ENCODE results near the gene KNSTRN.

Gene KNSTRN

DNA sequence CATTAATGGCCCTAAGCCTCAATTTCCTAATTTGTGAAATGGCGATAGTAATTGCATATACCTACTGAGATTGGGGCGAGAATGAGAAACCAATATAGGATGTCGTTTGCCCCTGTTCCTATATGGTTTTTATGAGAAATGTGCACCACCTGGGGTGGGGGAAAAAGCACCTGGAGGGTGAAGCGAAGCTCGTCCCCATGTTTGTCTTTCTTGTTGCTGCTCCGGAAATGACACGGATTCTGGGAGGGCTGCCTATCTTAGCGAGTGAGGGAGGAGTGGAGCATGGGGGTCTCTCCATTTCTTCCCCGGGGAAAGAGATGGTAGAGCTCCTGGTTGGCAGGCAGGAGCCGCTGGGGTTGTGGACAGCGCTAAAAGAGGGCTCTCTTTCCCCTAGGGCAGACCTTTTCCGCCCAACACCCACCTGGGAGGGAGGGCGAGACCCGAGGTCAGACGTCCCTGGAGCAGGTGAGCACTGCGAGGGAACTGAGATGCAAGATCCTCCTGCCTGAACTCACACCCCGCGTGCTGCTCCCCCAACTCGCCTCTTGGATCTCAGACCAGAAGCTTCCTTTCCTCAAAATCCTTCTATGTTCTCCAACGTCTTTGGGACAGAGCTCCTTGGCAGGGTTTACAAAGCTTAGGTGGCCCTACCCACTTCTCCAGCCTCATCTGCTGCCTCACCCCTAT, 52.6 kb downstream of the KNSTRN start:
- no peak for DNase-seq (ENCODE audit: low spot score)

GRCh38 chr15:40435710-40436089, 53.2 kb downstream of the KNSTRN start:
- no peak for DNase-seq (ENCODE audit: low spot score)

DNA sequence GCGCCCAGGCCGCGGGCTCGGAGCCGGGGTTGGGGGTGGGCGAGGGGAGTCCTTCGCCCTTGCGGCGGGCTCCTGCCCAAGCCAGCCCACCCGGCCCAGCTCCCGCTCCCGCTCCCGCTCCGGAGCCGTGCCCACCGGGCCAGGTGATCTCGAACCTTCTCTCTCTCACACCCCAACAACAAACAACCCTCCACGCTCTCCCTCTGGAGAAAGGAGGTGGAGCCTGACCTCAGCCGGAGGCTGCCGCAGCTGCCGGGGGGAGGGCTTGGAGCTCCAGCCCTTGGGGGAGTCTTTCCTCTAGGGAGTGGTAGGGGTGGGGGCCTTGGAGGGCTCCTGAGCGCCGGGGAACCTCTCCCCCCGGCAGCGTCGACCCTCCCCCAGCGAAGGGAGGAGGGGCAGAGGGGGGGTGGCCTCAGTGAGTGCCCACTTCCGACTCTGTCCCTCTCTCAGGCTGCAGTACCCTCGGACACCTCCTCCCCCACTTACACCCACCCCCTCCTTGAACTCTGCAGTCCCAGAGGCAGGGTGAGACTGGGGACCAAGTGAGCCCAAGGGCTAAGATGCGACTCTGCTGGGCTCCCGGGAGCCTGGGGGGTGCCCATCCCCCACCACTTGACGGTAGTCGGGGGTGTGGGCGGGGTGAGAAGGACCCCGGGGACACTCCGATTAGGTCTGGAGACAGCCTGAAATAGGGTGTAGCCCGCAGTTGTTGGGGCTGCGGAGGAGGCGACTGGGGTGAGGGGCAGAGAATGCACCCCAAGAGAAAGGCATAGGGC, 53.8 kb downstream of the KNSTRN start:
- peak; percentile 57 for DNase-seq (ENCODE audit: low spot score)

DNA sequence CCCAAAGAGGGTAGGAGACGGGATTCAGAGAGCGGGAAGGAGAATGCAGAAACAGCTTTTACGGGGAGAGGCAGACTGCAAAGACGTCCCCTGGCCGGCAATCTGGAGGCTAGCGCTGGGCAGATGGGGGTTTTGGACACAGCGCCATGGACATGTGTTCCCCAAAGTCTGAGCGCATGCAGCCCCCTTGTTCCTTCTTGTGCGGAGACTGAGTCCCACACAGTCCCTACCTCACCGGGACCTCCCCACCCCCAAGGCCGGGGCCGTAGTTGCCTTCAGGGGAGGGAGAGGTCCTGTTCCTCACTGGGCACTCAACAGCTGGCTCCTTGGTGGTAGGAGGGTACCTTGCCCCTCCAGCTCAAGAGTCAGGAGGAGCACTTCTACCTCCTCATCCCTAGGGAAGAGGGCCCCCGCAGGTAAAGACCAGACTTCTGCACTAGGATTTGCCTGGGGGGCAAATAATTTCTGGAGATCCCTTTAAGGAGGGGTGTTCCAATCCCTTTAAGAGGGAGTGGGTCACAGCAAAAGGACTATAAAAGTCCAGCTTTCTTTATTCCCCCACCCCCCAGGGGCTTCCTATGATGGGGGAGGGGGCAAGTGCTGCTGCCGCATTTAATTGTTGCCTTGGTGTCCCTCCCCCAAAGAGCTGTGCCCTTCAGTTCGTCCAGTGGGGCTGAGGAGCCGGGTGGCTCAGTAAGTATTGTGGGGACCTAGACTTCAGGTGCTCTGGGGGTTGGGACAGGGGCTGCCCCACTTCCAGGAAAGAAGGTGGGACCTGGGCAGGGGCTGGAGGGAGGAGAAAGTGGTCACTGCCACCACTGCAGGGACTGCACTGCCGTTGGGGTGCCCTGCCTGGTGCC, 54.6 kb downstream of the KNSTRN start:
- no peak for DNase-seq (ENCODE audit: low spot score)

DNA sequence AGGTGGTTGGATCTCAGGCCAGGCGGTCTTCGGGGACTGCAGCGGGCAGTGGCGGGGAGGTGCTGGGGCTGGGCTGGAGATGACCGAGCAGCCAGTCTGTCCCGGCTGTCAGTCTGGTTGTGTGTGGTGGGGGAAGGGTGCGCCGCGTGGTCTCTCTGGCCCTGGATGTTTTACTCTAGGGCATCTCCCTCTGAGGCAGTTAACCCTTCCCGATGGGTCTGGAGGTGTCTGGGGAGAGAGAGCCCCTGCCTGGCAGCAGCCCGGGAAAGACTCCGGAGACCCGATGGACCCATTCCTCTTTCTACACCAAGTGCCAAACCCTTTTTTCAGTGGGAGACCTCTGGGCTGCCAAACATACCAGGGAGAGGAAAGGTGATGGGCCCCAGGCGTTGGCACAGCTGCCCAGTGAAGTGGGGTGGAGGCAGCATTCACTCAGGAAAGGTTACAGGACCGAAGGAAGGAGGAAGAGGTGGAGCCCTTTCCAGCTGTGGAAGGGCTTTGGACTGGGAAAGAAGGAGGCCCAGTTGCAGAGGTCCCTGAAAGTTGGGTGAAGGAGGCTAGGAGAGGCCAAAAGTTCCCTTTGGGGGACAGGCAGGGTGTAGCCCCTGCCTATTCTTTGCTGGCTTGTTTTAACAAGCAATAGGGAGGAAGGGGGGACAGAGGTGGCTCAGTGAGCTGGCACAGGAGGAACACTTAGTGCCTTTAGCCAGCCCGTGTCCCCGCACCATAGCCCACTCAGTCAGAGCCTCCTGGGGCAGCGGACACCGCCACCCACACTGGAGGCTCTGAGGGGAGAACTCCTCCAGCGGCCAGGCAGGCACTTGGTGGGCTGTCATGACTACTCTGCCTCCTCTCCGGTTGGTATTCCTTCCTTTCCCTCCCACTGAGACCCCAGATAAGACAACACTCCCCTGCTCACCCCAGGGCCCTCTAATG, 55.5 kb downstream of the KNSTRN start:
- DNase-seq (ENCODE audit: low spot score), result no peak

- no peak for DNase-seq (ENCODE audit: low spot score)
Measured at GRCh38 chr15:40438712-40439111, 56.2 kb downstream of the KNSTRN start.

DNA sequence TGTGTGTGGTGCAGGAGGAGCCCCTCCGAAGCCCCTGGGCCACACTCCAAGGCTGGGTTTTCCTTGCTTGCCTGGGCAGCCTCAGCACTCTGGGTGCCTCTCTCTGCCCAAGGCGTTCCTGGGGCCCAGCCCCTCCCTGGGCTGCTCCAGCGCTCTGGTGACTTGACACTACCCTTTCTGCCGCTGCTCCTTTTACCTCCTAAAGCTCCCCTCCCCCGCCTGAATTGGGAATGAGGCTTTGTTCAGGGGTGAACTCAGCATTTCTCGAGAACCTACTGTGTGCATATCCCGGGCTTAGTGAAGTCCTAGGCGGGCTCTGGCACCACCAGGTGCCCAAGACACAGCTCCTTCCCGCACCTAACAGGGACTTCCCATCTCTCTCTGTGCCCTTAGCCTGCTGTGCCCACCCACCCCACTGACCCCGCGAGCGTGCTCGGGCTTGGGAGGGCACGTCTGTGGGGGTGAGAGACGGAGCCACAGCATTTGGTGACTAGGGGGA, 57.0 kb downstream of the KNSTRN start:
- no peak for DNase-seq (ENCODE audit: low spot score)

DNA sequence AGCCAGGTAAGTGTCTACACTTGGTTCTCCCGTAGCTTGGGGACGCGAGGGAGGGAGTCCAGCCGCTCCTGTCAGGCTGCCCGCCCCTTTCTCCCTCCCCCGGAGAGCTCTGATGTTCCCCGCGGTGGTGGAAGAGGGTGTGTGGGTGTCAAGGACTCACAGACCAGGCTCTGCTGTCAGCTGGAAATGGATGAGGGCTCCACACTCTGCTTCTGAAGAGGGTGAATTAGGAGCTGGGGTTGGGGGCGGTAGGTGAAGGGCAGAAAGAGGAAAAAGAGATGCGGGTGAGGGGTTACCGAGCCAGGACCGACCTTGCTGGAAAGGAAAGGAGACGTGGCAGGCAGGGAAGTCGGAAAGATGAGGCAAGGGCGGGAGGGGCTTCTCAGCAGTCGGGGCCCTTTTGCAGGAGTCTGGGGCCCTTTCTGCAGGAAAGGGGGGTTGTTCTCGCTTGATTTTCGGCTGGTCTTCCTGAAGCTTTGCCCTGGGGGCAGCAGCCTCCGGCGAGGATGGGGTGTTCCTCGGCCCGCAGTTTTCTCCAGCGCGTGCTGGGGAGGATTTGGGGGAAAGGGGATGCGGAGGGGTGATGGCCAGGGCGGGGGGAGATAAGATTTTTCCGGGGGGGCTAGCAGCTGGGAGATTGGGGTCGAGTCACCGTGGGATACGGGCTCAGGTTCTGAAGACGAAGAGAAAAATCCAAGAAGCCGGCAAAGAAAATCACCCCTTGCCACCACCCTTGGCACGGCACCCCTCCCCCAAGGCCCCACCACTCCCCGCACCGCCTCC, 57.6 kb downstream of the KNSTRN start:
- peak; percentile 73 for DNase-seq (ENCODE audit: low spot score)

GRCh38 chr15:40440743-40441564, 58.4 kb downstream of the KNSTRN start, which contains the start of gene BAHD1:
BAHD1 (plus strand) TSS chr15:40440953; CDS start chr15:40458465, 17,512 bp downstream.
- DNase-seq (ENCODE audit: low spot score), result peak; percentile 100

- DNase-seq (ENCODE audit: low spot score), result peak; percentile 61
Measured at GRCh38 chr15:40441565-40442531, 59.3 kb downstream of the KNSTRN start.

GRCh38 chr15:40443255-40443654, 60.7 kb downstream of the KNSTRN start:
- DNase-seq (ENCODE audit: low spot score), result no peak

DNA sequence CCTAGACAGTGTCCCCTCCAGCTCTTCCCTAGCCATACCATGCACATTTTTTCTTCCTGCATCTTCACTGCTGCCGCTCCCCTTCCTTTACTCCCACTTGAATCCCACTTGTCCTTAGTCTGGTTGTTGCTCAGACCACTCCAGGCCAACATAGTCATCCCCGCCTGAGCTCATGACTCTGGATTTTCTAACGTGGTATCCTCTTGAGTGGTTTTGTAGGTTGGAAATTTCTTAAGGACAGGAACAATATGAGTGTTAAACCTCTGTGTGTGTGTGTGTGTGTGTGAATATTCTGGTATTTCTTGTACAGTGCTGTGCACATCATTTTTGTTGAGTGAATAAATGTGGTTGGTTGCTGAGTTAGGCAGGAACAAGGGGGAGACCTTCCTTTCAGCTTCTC, 61.3 kb downstream of the KNSTRN start:
- no peak for DNase-seq (ENCODE audit: low spot score)
